Neural progenitor cell (in vitro differentiated cells): ENCODE measurements around the gene ESCO1. TPM values are rescaled to one million over a fixed set of nuclear protein-coding genes. Genes with fewer than 3 reads are reported as not detected.

Experiments used
- DNase-seq: peaks from one replicate; pipeline ENCODE4 v3.0.0-alpha.2; 2016; ENCODE audit warnings: low spot score
- H2AFZ ChIP-seq: fragments of 200-600 bp; sonication (generic); replicated peaks from 2 replicates; pipeline ENCODE4 v1.6.1; 2016; ENCODE audit warnings: antibody characterized with exemption
- H3F3A ChIP-seq: fragments of 200-600 bp; sonication (generic); 2 replicates; pipeline ENCODE4 v1.6.1; 2016; ENCODE audit warnings: antibody characterized with exemption, low read depth
- H3K27ac ChIP-seq: fragments of 200-600 bp; sonication (generic); 2 replicates; pipeline ENCODE4 v1.5.1; 2016; ENCODE audit warnings: mild to moderate bottlenecking
- H3K27me3 ChIP-seq: fragments of 200-600 bp; sonication (generic); 2 replicates; pipeline ENCODE4 v1.6.1; 2016; ENCODE audit warnings: mild to moderate bottlenecking, moderate library complexity
- H3K36me3 ChIP-seq: fragments of 200-600 bp; sonication (generic); 2 replicates; pipeline ENCODE4 v1.5.1; 2016
- H3K4me1 ChIP-seq: fragments of 200-600 bp; sonication (generic); 2 replicates; pipeline ENCODE4 v1.6.1; 2016; ENCODE audit warnings: mixed run types
- H3K4me2 ChIP-seq: fragments of 200-600 bp; sonication (generic); 2 replicates; pipeline ENCODE4 v1.6.1; 2016
- H3K4me3 ChIP-seq: fragments of 200-600 bp; sonication (generic); 2 replicates; pipeline ENCODE4 v1.5.1; 2016
- H3K79me2 ChIP-seq: fragments of 200-600 bp; sonication (generic); 2 replicates; pipeline ENCODE4 v1.6.1; 2016; ENCODE audit warnings: low read depth
- H3K9ac ChIP-seq: fragments of 200-600 bp; sonication (generic); 2 replicates; pipeline ENCODE4 v1.6.1; 2016
- H3K9me3 ChIP-seq: fragments of 200-600 bp; sonication (generic); 2 replicates; pipeline ENCODE4 v1.5.1; 2016; ENCODE audit warnings: low read depth
- H4K20me1 ChIP-seq: fragments of 200-600 bp; sonication (generic); 2 replicates; pipeline ENCODE4 v1.6.1; 2016; ENCODE audit warnings: low read depth
- H3K27ac Mint-ChIP-seq: 3 replicates; pipeline ENCODE4 v1.8.0; 2021; ENCODE audit warnings: mixed read lengths
- H3K27me3 Mint-ChIP-seq: 2 replicates; pipeline ENCODE4 v1.8.0; 2022; ENCODE audit warnings: low read depth, mild to moderate bottlenecking, inconsistent platforms, moderate library complexity, mixed read lengths; ENCODE audit not compliant: insufficient read depth
- H3K36me3 Mint-ChIP-seq: 3 replicates; pipeline ENCODE4 v1.8.0; 2021; ENCODE audit warnings: mixed read lengths
- H3K4me1 Mint-ChIP-seq: 3 replicates; pipeline ENCODE4 v1.8.0; 2021; ENCODE audit warnings: mixed read lengths
- H3K4me3 Mint-ChIP-seq: 3 replicates; pipeline ENCODE4 v1.8.0; 2021; ENCODE audit warnings: mild to moderate bottlenecking, moderate library complexity, mixed read lengths
- H3K9me3 Mint-ChIP-seq: 3 replicates; pipeline ENCODE4 v1.8.0; 2020; ENCODE audit warnings: mixed read lengths
- CTCF ChIP-seq: fragments of 200-600 bp; sonication (generic); IDR thresholded peaks from 2 replicates; pipeline ENCODE4 v1.5.1; 2017; ENCODE audit warnings: antibody characterized with exemption, mild to moderate bottlenecking
- EZH2 ChIP-seq: fragments of 200-600 bp; sonication (generic); IDR thresholded peaks from 2 replicates; pipeline ENCODE4 v1.6.1; 2017; ENCODE audit warnings: antibody characterized with exemption, mild to moderate bottlenecking, moderate library complexity
- EZH2phosphoT487 ChIP-seq: fragments of 200-600 bp; sonication (generic); IDR thresholded peaks from 2 replicates; pipeline ENCODE4 v1.6.1; 2017; ENCODE audit warnings: antibody characterized with exemption
- total RNA-seq: library from RNA; depleted of rRNA; stranded (reverse); fragments of >200 nt; gene quantifications from 2 replicates; pipeline ENCODE4 v1.2.3, GENCODE V29; 2015; ENCODE audit warnings: low replicate concordance

ESCO1 gene
- total RNA-seq, 1 donor from 2014 or later = 48.8 TPM

DNA sequence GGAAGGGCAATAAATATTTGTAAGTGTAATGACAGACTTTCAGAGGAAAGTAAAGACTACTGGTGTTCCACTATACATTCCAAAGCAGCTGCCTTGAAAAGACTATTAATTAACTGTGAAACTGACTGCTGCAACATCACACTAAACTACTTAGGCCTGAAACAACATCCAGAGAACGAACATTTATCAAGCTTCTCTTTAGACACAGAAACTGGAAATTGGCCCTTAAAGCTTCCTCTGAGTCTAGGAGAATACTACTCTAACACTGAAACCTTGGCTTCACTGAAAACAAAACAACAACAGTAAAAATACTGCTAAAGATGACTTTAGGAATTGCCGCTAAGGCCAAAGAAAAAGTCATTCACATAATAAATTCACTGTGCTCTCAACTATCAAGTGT lies 74.6 kb downstream of the ESCO1 start:
- Histone ChIP-seq H3K4me2 (no peak overlapping the region), H3K9me3 (no peaks in the 10 kb centered on the region), H2AFZ (no peak overlapping the region), H3F3A (peaks cover 82% of the 10 kb centered on the region), H3K4me3 (no peak overlapping the region), H3K27ac (peak overlapping the region; percentile 85), H3K27me3 (no peaks in the 10 kb centered on the region), H3K79me2 (no peaks in the 10 kb centered on the region), H4K20me1 (peaks cover 3% of the 10 kb centered on the region), H3K9ac (no peak overlapping the region), H3K36me3 (peaks cover 13% of the 10 kb centered on the region), H3K4me1 (no peaks in the 10 kb centered on the region)
- Mint-ChIP-seq H3K9me3 (no peaks in the 10 kb centered on the region), H3K36me3 (peaks cover 20% of the 10 kb centered on the region), H3K4me3 (no peak overlapping the region), H3K4me1 (no peaks in the 10 kb centered on the region), H3K27me3 (no peaks in the 10 kb centered on the region), H3K27ac (no peak overlapping the region)
- DNase-seq = no peak
- TF ChIP-seq EZH2 (no peak), CTCF (no peak), EZH2phosphoT487 (no peak)

GRCh38 chr18:21522530-21522929 lies 78.0 kb downstream of the ESCO1 start:
- no peak for DNase-seq
- Mint-ChIP-seq H3K9me3 (no peaks in the 10 kb centered on the region), H3K36me3 (peaks cover 38% of the 10 kb centered on the region), H3K27me3 (no peaks in the 10 kb centered on the region), H3K27ac (no peak overlapping the region), H3K4me3 (no peak overlapping the region), H3K4me1 (no peaks in the 10 kb centered on the region)
- Histone ChIP-seq H3K27ac (peak overlapping the region; percentile 34), H3F3A (peaks cover 87% of the 10 kb centered on the region), H3K4me1 (no peaks in the 10 kb centered on the region), H3K9ac (no peak overlapping the region), H3K4me3 (no peak overlapping the region), H3K79me2 (no peaks in the 10 kb centered on the region), H4K20me1 (peaks cover 3% of the 10 kb centered on the region), H3K27me3 (no peaks in the 10 kb centered on the region), H3K4me2 (no peak overlapping the region), H3K9me3 (no peaks in the 10 kb centered on the region), H3K36me3 (peaks cover 44% of the 10 kb centered on the region), H2AFZ (no peak overlapping the region)
- TF ChIP-seq EZH2 (no peak), CTCF (no peak), EZH2phosphoT487 (no peak)

DNA sequence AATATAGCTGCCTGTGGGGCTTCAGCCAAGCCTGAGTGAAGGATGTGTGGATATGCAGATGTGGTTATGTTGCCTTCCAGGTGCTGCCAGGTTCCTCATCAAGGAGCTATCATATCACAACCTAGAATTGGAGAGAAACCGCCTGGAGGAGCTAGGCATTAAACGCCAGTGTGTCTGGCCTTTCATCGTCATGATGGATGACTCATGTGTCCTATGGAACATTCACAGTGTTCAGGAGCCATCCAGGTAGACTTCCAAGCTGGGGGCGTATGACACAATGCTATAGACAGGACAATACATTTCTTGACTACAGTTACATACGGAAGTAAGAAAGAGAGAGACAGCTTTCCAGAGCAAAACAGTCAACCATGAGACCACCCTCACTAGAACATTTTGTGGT lies 86.8 kb downstream of the ESCO1 start:
- Histone ChIP-seq H3K9me3 (no peaks in the 10 kb centered on the region), H3K27me3 (no peaks in the 10 kb centered on the region), H4K20me1 (peaks cover 7% of the 10 kb centered on the region), H3K4me1 (no peaks in the 10 kb centered on the region), H2AFZ (no peak overlapping the region), H3K4me3 (no peak overlapping the region), H3K36me3 (peaks cover 47% of the 10 kb centered on the region), H3K79me2 (no peaks in the 10 kb centered on the region), H3K4me2 (no peak overlapping the region), H3K27ac (no peak overlapping the region), H3K9ac (no peak overlapping the region), H3F3A (peaks cover 63% of the 10 kb centered on the region)
- no peak overlapping the region for H3K4me3 Mint-ChIP-seq
- TF ChIP-seq CTCF (no peak), EZH2 (no peak), EZH2phosphoT487 (no peak)
- peaks cover 2% of the 10 kb centered on the region for H3K27me3 Mint-ChIP-seq
- H3K4me1 Mint-ChIP-seq = no peaks in the 10 kb centered on the region
- no peak for DNase-seq
- H3K36me3 Mint-ChIP-seq = peaks cover 54% of the 10 kb centered on the region
- H3K27ac Mint-ChIP-seq = no peak overlapping the region
- H3K9me3 Mint-ChIP-seq = no peaks in the 10 kb centered on the region
